Heart right ventricle (tissue), 16 donors: ENCODE results near the gene WNT5A. TPM values are rescaled to one million over a fixed set of nuclear protein-coding genes. Genes with fewer than 3 reads are reported as not detected.

Experiments used
- ATAC-seq, 8 donors: fragments of 200-7000 bp; cut with Tn5 transposase; one replicate each; pipeline ENCODE4 v1.9.1; 2020; ENCODE audit warnings: mild to moderate bottlenecking in 8 of 8, moderate library complexity in 8 of 8, moderate number of reproducible peaks in 1 of 8
- DNase-seq, 2 donors: peaks; one replicate each; pipeline ENCODE4 v3.0.0-alpha.2; 2020
- H3K27ac ChIP-seq, 10 donors: fragments of 200-600 bp; sonication (generic) in 2 of 10; one replicate each; pipeline versions ENCODE4 v1.5.0 to v1.8.0; 2020 to 2022; ENCODE audit warnings: mild to moderate bottlenecking in 3 of 10
- H3K27me3 ChIP-seq, 7 donors: fragments of 200-600 bp; one replicate each; pipeline ENCODE4 v1.8.0; 2021 to 2022; ENCODE audit warnings: mild to moderate bottlenecking in 2 of 7
- H3K36me3 ChIP-seq, 9 donors: fragments of 200-600 bp; sonication (generic) in 1 of 9; one replicate each; pipeline versions ENCODE4 v1.5.0 to v1.8.0; 2020 to 2022; ENCODE audit warnings: mild to moderate bottlenecking in 2 of 9
- H3K4me1 ChIP-seq, 9 donors: fragments of 200-600 bp; sonication (generic) in 1 of 9; one replicate each; pipeline versions ENCODE4 v1.5.0 to v1.8.0; 2020 to 2022; ENCODE audit warnings: mild to moderate bottlenecking in 4 of 9
- H3K4me3 ChIP-seq, 10 donors: fragments of 200-600 bp; sonication (generic) in 2 of 10; one replicate each; pipeline versions ENCODE4 v1.5.0 to v1.8.0; 2020 to 2022; ENCODE audit warnings: mild to moderate bottlenecking in 7 of 10, moderate library complexity in 2 of 10
- H3K9me3 ChIP-seq, 11 donors: fragments of 200-600 bp in 10 of 11; sonication (generic) in 2 of 11; one replicate each; pipeline versions ENCODE4 v1.5.0 to v1.8.0; 2013 to 2022; ENCODE audit warnings: mild to moderate bottlenecking in 2 of 11, control low read depth in 1 of 11, moderate library complexity in 1 of 11
- CTCF ChIP-seq, 9 donors: fragments of 200-600 bp; sonication (generic) in 2 of 9; IDR thresholded peaks; one replicate each; pipeline versions ENCODE4 v1.5.0 to v1.8.0; 2021 to 2022; ENCODE audit warnings: antibody characterized with exemption in 9 of 9, mild to moderate bottlenecking in 5 of 9, moderate library complexity in 1 of 9
- WGBS, 2 donors: extraction: QIAGEN DNeasy Blood & Tissue Kit; methylation state at CpG; one replicate each; pipeline ENCODE4 v1.1.7; 2013; ENCODE audit warnings: inconsistent platforms in 1 of 2; 5-methylcytosine and 5-hydroxymethylcytosine counted together
- intact Hi-C, 10 donors: fragments of 100-400 bp; cut with DNase I; formaldehyde crosslinking; loops; one replicate each; pipeline versions ENCODE4 v1.11.1 to v1.14.2; 2022
- polyA plus RNA-seq, 2 donors: library from polyadenylated mRNA; stranded (reverse); fragments of 200-250 nt; gene quantifications; one replicate each; pipeline ENCODE4 v1.2.3, GENCODE V29; 2013
- total RNA-seq, 10 donors: library from RNA; stranded (reverse); fragmentation: NEBNext Ultra II Directional in 3 of 10; extraction: Animal tissue kit (Norgen Biotek cat#: 25700) in 3 of 10; gene quantifications; one replicate each; pipeline versions ENCODE4 v1.2.1 to v1.2.4, GENCODE V29; 2021 to 2023
- donor health status: Arrhythmogenic right ventricular cardiomyopathy.
- donor health status: ischemic (EF 13 %, LVEDD 7.1; RV severe dilation, severe dysfunction).
- donor health status: healthy with polysubstance abuse.
- donor health status: DM: no; HTN: yes; CAD: no.
- donor health status: DM: no; HTN: no; CAD: no.
- donor health status: ischemic (EF 25% LVEDD 6.9; RV normal size, moderate dysfunction).
- donor health status: ischemic (EF 25% LVEDD 5.7; RV mildly dilated, moderate dysfunction).
- donor health status: healthy.
- donor health status: DM: yes; HTN: yes; CAD: no.
- donor health status: Ischemic cardiomyopathy.
- donor health status: ischemic (EF 35%, LVEDD 5.7; RV mildly dilated, moderate dysfunction).
- donor health status: nonischemic (EF 11% LVEDD 7.7; RV severe dilation, severe dysfunction).
- donor health status: DM: yes; HTN: yes; CAD: no.
- donor health status: PGD.
- donor health status: ischemic (EF 29% LVEDD 5.4; RV normal size, mild dysfunction).
- donor health status: nonischemic (EF 23%, LVEDD 6.1; RV moderate dilation, normal function).

Gene WNT5A
- total and polyA plus RNA-seq, 12 donors, result 0.33 to 5.9 (median 3.2) TPM

DNA sequence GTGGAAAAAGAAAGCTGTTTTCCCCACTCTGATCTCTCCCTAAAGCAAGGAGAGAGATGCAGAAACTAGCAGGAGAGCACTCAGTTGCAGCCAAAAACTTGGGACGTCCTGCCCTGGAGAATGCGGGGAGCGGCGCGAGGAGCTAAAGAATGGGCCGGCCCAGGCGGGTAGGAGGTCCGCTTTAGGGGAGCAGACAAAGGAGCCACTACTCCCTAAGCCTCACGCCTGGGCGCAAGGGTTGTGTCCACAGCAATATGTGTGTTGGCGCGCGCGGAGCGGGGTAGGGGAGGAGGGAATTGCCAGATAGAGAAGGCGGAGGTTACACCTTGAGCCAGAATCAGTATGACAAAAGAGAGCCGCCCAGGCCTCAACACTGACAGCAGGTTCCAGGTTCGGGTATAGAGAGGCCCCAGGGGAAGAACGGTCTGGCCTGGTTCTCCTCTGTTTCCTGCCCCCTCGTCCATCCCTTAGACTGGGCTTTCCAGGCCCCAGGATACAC is 2.9 kb downstream of the WNT5A start:
- DNase-seq, result no peak
- Histone ChIP-seq H3K4me1 (peaks cover 0 to 46% (median 29%) of the 10 kb centered on the region in 9 donors), H3K27ac (no peak overlapping the region), H3K27me3 (peaks cover 0 to 98% (median 63%) of the 10 kb centered on the region in 7 donors), H3K9me3 (no peaks in the 10 kb centered on the region), H3K4me3 (no peak overlapping the region), H3K36me3 (no peaks in the 10 kb centered on the region)
- intact Hi-C loops, result loop anchor here in 6 of 10 donors (5.0 to 10.0 kb wide), 6 partner anchors 241 to 768 kb away; no protein-coding TSS in a partner anchor
- ATAC-seq, result no peak
- WGBS, 2 donors, result 63 to 74% methylated on average over 20 of the region's 20 CpGs
- TF ChIP-seq CTCF (IDR thresholded peaks at IDR 0.05), result no peak

GRCh38 chr3:55483196-55484095 is 3.7 kb downstream of the WNT5A start:
- no peak for ATAC-seq
- Histone ChIP-seq H3K4me3 (peak overlapping the region in 1 of 10 donors; percentile 43), H3K36me3 (no peaks in the 10 kb centered on the region), H3K27me3 (peaks cover 0 to 98% (median 58%) of the 10 kb centered on the region in 7 donors), H3K4me1 (peaks cover 0 to 41% (median 24%) of the 10 kb centered on the region in 9 donors), H3K9me3 (no peaks in the 10 kb centered on the region), H3K27ac (no peak overlapping the region)
- WGBS, 2 donors, result 60 to 68% methylated on average over 40 of the region's 40 CpGs
- no peak for TF ChIP-seq CTCF (IDR thresholded peaks at IDR 0.05)
- intact Hi-C loops, result loop anchor here in 6 of 10 donors (5.0 to 10.0 kb wide), 6 partner anchors 241 to 769 kb away; no protein-coding TSS in a partner anchor
- DNase-seq, result no peak

- 28 to 36% methylated on average over 38 of the region's 38 CpGs for WGBS, 2 donors
- peaks cover 0 to 97% (median 54%) of the 10 kb centered on the region in 7 donors for H3K27me3 ChIP-seq
- no peak for ATAC-seq
- no peaks in the 10 kb centered on the region for H3K36me3 ChIP-seq
- TF ChIP-seq CTCF (IDR thresholded peaks at IDR 0.05), result no peak
- DNase-seq, result no peak
- peaks cover 0 to 41% (median 22%) of the 10 kb centered on the region in 9 donors for H3K4me1 ChIP-seq
- peak overlapping the region in 7 of 10 donors; percentile 40 to 51 (median 48) for H3K4me3 ChIP-seq
- H3K9me3 ChIP-seq, result no peaks in the 10 kb centered on the region
- intact Hi-C loops, result loop anchor here in 6 of 10 donors (5.0 to 10.0 kb wide), 6 partner anchors 242 to 770 kb away; no protein-coding TSS in a partner anchor
- H3K27ac ChIP-seq, result no peak overlapping the region
These were observed 4.5 kb downstream of the WNT5A start for GRCh38 chr3:55482496-55483195.
